Stimulated activated naive CD8-positive, alpha-beta T cell treated with anti-CD3 and anti-CD28 coated beads, Interleukin-15, amount 100 ng/mL, for 72 hours (primary cell): Measurements from ENCODE around the gene IQSEC1.
A peak's percentile ranks its signal among the peaks of the same experiment; 100 is the strongest.

ENCODE experiments used
- ATAC-seq: fragments of 150-1000 bp; cut with Tn5 transposase; 2 replicates; pipeline ENCODE4 v1.10.0; 2021; ENCODE audit warnings: mild to moderate bottlenecking, moderate library complexity
- DNase-seq, 2 donors: peaks; one replicate each; pipeline ENCODE4 v3.0.0; 2021 to 2022
- H3K27ac Mint-ChIP-seq, 2 donors: one replicate each; pipeline ENCODE4 v1.8.0; 2022; ENCODE audit warnings: mild to moderate bottlenecking in 2 of 2, mixed read lengths in 2 of 2, moderate library complexity in 2 of 2
- H3K27me3 Mint-ChIP-seq: one replicate; pipeline ENCODE4 v1.8.0; 2022; ENCODE audit warnings: mixed read lengths
- H3K4me1 Mint-ChIP-seq: one replicate; pipeline ENCODE4 v1.8.0; 2022; ENCODE audit warnings: mild to moderate bottlenecking, mixed read lengths
- H3K4me3 Mint-ChIP-seq, 2 donors: one replicate each; pipeline ENCODE4 v1.8.0; 2022; ENCODE audit warnings: mild to moderate bottlenecking in 2 of 2, mixed read lengths in 2 of 2, moderate library complexity in 1 of 2
- H3K9me3 Mint-ChIP-seq, 2 donors: one replicate each; pipeline ENCODE4 v1.8.0; 2022; ENCODE audit warnings: mixed read lengths in 2 of 2

The IQSEC1 gene

DNA sequence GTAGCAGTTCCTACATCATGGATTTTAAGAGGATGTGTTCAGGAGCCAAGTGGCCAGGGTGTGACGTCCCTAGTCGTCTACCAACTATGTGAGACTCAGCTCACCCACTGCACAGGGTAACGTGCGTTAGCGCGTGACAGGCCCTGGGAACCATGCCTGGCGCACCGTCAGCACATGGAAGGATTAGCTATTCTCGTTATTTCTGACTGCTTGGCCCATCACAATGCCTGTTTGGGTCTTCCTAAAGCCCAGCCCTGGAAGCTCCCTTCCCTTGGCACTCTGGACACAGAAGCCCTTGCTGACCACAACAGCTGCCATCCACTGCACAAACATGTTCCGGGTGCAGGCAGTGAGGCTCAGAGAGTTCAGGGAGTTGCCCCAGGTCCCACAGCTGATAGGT, 140.9 kb downstream of the IQSEC1 start:
- H3K27me3 Mint-ChIP-seq: no peaks in the 10 kb centered on the region
- H3K4me3 Mint-ChIP-seq: no peak overlapping the region
- H3K4me1 Mint-ChIP-seq: peaks cover 21% of the 10 kb centered on the region
- ATAC-seq: no peak
- peak overlapping the region in 1 of 2 donors; percentile 19 for H3K27ac Mint-ChIP-seq
- H3K9me3 Mint-ChIP-seq: no peaks in the 10 kb centered on the region
- no peak for DNase-seq

DNA sequence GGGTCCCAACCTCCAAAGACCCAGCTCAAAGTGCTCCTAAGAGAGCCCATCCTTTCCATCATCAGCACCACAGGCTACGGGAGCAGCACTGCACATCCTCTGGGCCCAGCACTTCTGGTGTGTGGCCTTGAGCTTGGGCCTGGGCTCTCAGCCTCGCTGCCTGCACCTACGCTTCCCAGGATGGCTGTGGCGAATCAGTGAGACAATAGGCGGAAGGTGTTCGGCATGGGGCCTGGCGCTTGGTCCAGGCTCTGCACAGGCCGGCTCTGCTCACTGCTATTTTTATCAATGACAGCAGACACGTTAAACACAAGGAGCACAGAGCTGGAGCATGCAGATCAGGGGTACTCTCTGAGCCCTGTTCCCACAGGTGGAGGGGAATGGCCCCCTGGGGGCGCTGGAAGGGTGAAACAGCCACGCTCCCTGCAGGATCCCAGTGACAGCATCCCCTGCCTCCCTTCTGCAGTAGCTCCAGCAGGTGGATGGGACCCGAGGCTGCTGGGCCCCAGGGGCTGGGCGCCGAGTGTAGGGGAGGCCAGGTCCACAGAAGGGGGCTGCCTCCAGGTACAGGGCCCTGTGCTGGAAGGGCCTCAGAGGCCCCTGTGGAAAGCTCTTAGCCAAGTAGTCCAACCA, 141.8 kb downstream of the IQSEC1 start:
- H3K27ac Mint-ChIP-seq: no peak overlapping the region
- H3K9me3 Mint-ChIP-seq: no peaks in the 10 kb centered on the region
- DNase-seq (no peak), ATAC-seq (no peak)
- peaks cover 21% of the 10 kb centered on the region for H3K4me1 Mint-ChIP-seq
- H3K27me3 Mint-ChIP-seq: no peaks in the 10 kb centered on the region
- no peak overlapping the region for H3K4me3 Mint-ChIP-seq

DNA sequence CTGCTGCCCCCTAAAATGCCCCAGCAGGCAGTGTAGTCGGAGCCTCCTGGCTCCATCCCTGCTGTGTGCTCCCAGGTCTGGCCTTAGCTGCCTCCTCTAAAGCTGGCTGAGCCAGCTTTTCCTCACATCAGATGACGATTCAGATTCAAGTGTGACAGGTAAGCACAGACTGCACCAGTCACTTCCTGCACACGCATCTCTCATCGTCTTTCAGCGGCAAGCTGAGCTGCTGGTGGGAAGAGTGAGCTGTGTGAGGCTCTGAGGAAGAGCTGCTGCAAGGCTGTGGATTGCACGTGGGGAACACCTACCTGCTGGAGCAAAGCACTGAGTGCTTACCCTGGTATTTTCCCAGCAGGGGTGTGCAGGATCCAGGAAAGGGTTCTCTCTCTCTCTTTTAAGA, 143.4 kb downstream of the IQSEC1 start:
- no peak overlapping the region for H3K4me3 Mint-ChIP-seq
- DNase-seq: no peak
- H3K27ac Mint-ChIP-seq: no peak overlapping the region
- ATAC-seq: no peak
- H3K4me1 Mint-ChIP-seq: peaks cover 18% of the 10 kb centered on the region
- H3K27me3 Mint-ChIP-seq: no peaks in the 10 kb centered on the region
- no peaks in the 10 kb centered on the region for H3K9me3 Mint-ChIP-seq

DNA sequence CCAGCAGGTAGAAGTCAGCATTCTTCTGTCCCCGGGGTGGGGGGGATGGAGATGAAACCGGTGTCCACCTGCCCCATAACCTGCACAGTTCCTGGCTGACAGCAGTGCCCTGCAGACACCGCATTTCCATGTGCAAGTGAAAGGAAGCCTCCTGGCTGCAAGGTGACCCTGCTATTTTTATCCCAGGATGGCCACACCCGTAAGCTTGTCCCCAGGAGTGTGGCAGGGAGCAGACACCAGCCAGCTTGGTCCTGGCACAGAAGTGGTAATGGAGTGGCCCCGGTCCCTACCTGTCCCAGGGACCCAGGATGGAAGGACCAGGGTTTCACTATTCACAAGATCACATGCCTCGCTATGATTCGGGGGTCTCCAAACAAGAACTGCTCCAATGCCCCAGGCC, 146.6 kb downstream of the IQSEC1 start:
- ATAC-seq (no peak), DNase-seq (no peak)
- Mint-ChIP-seq H3K9me3 (no peaks in the 10 kb centered on the region), H3K27ac (no peak overlapping the region), H3K4me1 (peaks cover 9% of the 10 kb centered on the region), H3K27me3 (no peaks in the 10 kb centered on the region), H3K4me3 (no peak overlapping the region)

DNA sequence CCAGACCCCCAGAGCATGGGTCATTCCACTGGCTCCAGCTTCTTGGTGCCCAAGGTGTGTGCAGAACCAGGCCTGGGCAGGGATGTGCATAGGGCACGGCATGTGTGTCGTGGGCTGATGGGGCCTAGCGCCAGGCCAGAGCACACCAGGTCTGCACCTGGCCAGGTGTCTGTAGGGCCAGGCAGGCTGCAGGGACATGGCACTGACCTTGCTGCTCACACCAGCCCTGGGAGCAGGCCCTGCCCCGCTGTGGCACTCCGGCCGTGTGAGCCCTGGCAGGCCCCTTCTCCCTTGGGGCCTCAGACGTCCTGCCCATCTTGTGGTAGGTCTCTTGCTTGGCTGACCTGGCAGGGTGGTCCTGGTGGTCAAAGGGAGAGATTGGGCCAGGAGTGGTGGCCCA, 147.6 kb downstream of the IQSEC1 start:
- H3K27me3 Mint-ChIP-seq: no peaks in the 10 kb centered on the region
- ATAC-seq: no peak
- H3K4me3 Mint-ChIP-seq: no peak overlapping the region
- H3K9me3 Mint-ChIP-seq: no peaks in the 10 kb centered on the region
- peaks cover 6% of the 10 kb centered on the region for H3K4me1 Mint-ChIP-seq
- no peak for DNase-seq
- H3K27ac Mint-ChIP-seq: no peak overlapping the region

DNA sequence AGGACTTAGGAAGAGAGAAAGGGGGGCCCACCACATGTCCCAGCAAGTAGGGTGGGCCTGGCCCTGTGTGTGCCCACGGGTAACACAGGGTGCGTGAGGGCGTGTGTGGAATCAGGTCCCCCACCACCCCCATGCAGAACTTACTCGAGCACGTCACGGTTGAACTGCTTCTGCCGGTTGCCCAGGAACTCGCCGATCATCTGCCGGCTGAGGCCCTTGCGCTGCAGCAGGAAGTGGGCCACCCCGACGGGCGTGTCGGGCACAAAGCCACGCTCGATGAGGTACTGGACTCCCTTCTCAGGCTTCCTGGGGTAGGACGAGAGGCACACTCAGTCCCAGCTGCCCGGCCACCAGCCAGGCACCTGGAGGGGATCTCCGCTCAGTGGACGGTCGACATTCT, 148.8 kb downstream of the IQSEC1 start:
- no peak for ATAC-seq
- no peaks in the 10 kb centered on the region for H3K27me3 Mint-ChIP-seq
- H3K27ac Mint-ChIP-seq: no peak overlapping the region
- no peak overlapping the region for H3K4me3 Mint-ChIP-seq
- H3K4me1 Mint-ChIP-seq: no peaks in the 10 kb centered on the region
- H3K9me3 Mint-ChIP-seq: no peaks in the 10 kb centered on the region
- DNase-seq: no peak

DNA sequence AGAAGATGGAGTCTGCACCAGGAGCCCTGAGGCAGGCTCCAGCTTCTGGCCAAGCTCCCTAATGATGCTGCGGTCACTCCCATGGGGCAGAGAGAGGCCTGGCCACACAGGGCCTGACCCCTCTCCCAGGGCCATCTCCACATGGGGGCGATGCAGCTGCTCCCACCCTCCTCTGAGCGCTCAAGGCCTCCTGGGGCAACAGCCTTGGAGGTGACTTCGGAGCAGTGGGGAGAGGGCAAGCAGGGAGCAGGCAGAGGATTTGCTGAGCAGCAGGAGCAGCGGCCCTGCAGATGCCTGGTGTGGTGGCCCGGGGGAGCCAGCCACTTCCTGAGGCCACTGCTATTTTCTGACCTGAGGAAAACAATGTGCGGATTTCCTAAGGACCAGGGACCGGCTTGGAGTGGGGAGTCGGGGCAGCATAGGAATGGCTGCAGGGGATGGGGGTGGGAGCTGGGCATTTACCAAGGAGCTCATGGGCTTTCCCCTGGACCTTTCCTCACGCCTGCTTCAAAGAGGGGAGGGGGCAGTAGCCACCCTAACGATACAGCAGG, 150.3 kb downstream of the IQSEC1 start:
- ATAC-seq (no peak), DNase-seq (no peak)
- H3K9me3 Mint-ChIP-seq: no peaks in the 10 kb centered on the region
- peaks cover under 1% of the 10 kb centered on the region for H3K4me1 Mint-ChIP-seq
- no peaks in the 10 kb centered on the region for H3K27me3 Mint-ChIP-seq
- H3K27ac Mint-ChIP-seq: no peak overlapping the region
- H3K4me3 Mint-ChIP-seq: no peak overlapping the region

DNA sequence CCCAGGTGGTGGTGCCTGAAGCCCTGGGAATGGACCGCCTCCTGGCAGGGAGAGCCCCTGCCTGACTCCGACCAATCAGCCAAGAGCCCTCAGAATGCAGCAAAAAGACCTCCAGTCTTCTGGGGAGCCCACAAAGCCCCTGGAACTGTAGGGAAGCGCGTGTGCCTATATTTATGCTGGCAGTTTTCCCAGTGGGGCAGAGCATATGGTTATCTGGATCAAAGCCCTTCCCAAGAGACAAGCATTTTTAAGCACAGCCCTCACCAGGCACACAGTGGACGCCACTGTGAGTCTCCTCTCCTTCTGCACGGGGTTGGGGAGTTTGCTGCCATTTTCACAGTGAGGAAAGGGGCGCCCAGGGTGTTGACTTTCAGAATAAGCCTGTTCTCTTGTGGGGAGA, 150.9 kb downstream of the IQSEC1 start:
- Mint-ChIP-seq H3K4me3 (no peak overlapping the region), H3K27ac (no peak overlapping the region), H3K9me3 (no peaks in the 10 kb centered on the region), H3K4me1 (peaks cover 7% of the 10 kb centered on the region), H3K27me3 (no peaks in the 10 kb centered on the region)
- DNase-seq: no peak
- no peak for ATAC-seq

DNA sequence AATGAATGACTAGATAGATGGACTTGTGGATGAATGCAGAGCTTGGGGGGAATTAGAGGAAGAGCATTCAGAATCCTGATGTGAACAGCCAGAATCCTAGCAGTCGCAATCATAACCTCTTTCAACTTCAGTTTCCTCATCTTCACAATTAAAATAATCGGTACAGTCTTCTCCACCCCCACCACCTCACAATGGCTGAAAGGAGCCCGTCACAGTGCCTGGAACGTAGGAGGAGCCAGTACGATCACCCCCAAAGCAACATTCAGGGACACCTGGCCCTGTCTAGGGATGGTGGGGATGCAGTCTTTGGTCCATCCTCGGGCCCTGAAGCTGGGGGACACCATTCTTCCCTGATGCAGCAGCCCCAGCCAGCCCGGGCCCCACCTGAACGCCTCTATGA, 151.5 kb downstream of the IQSEC1 start:
- Mint-ChIP-seq H3K27ac (no peak overlapping the region), H3K9me3 (no peaks in the 10 kb centered on the region), H3K27me3 (no peaks in the 10 kb centered on the region), H3K4me1 (peaks cover 13% of the 10 kb centered on the region), H3K4me3 (no peak overlapping the region)
- no peak for DNase-seq
- ATAC-seq: no peak

DNA sequence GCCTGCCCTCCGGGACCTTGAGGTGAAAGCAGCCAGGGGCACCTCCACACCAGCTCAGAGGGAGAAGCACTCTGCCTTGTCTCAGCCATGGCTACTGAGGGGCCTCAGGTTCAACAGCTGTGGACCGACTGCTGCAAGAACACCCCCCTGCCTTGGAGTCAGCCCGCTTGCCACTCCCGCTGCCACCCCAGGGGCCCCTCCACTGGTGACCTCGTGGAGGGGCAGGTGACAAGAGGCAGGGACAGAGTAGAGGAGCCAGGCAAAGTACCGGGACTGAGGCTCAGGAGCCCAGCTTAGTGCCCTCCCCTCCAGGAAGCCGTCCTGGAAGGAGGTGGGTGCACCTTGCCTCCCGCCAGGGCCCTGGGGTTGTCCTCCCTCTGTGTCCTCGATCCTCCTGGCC, 152.3 kb downstream of the IQSEC1 start:
- Mint-ChIP-seq H3K27ac (peak overlapping the region in 1 of 2 donors; percentile 76), H3K4me1 (peaks cover 21% of the 10 kb centered on the region), H3K9me3 (no peaks in the 10 kb centered on the region), H3K4me3 (no peak overlapping the region), H3K27me3 (no peaks in the 10 kb centered on the region)
- ATAC-seq: no peak
- no peak for DNase-seq

DNA sequence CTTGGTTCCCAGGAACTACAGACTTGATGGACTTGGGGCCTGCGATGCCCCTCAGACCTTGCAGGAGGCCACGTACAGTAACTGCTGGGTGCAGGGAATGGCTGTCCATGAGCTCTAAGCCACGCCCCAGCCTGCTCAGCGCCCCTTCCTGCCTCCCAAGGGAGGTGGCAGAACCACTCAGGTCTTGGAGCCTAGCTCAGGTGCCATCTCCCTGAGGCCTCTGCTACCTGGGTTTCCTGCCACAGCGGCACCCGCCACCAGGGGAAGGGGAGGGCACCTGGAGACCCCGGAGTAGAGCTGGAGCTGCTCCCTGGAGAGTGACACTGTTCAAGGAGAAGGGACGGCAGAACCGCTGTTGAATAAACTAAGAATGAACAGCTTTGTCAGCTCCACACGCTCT, 154.0 kb downstream of the IQSEC1 start:
- H3K27ac Mint-ChIP-seq: no peak overlapping the region
- DNase-seq: no peak
- no peak overlapping the region for H3K4me3 Mint-ChIP-seq
- no peaks in the 10 kb centered on the region for H3K9me3 Mint-ChIP-seq
- no peak for ATAC-seq
- H3K27me3 Mint-ChIP-seq: no peaks in the 10 kb centered on the region
- H3K4me1 Mint-ChIP-seq: peaks cover 27% of the 10 kb centered on the region

DNA sequence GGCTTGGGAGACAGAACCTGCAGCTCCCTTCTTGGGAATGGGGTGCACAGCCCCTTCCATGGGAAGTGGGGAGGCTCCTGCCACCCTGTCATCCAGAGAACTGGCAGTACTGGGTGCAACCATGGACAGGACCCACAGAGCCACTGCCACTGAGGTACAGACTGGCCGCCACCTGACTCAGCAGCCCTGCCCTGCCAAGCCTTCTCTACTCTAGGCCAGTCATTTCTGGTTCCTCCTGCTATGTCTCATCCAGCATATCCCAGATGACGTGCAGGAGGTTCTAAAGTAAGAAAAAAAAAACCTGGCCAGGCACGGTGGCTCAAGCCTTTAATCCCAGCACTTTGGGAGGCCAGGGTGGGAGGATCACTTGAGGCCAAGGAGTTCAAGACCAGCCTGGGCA, 155.0 kb downstream of the IQSEC1 start:
- H3K27me3 Mint-ChIP-seq: no peaks in the 10 kb centered on the region
- no peaks in the 10 kb centered on the region for H3K9me3 Mint-ChIP-seq
- H3K27ac Mint-ChIP-seq: no peak overlapping the region
- DNase-seq (no peak), ATAC-seq (no peak)
- no peak overlapping the region for H3K4me3 Mint-ChIP-seq
- peaks cover 27% of the 10 kb centered on the region for H3K4me1 Mint-ChIP-seq

DNA sequence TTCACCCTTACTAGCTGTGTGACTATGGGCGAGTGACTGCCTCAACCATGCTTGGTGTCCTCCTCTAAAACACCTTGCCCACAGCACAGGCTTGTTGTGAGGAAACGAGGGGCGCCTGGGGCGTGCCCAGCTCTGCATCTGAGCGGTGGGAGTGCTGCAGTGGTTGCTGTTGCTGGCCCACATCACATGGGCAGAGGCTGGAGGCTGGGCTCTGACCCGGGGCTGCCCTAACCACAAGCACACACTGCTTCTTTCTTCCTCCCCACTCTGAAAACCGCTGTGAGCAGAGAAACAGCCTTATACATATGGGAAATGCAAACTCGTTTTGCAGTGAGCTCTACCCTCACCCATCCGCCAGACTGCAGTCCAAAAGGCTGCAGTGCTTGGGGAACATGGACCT, 157.1 kb downstream of the IQSEC1 start:
- no peaks in the 10 kb centered on the region for H3K27me3 Mint-ChIP-seq
- peaks cover 27% of the 10 kb centered on the region for H3K4me1 Mint-ChIP-seq
- H3K27ac Mint-ChIP-seq: peak overlapping the region in 1 of 2 donors; percentile 78
- no peaks in the 10 kb centered on the region for H3K9me3 Mint-ChIP-seq
- DNase-seq (peak; percentile 44 to 74), ATAC-seq (peak; percentile 95)
- H3K4me3 Mint-ChIP-seq: peak overlapping the region; percentile 10 to 22

DNA sequence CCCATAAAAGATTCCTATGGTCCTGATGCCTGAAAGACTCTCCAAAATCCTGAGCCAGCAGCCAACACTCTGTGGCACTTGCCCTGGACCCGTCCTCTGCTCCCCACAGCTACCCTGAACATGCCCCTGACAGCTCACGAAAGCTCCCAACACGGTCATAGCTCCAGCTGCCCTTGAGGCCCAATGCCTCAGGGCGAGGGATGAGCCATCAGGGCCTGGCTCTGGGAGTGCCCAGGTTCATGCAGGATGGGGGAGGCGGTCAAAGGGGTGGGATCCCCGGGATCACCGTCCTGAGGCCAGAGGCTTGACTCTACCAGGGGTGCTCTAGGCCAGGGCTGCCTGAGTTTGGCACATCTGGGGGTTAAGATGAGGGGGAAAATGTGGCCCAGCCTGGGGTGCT, 159.1 kb downstream of the IQSEC1 start:
- H3K27ac Mint-ChIP-seq: peak overlapping the region in 1 of 2 donors; percentile 83
- DNase-seq (no peak), ATAC-seq (no peak)
- H3K27me3 Mint-ChIP-seq: no peaks in the 10 kb centered on the region
- H3K4me3 Mint-ChIP-seq: no peak overlapping the region
- H3K9me3 Mint-ChIP-seq: no peaks in the 10 kb centered on the region
- peaks cover 27% of the 10 kb centered on the region for H3K4me1 Mint-ChIP-seq

DNA sequence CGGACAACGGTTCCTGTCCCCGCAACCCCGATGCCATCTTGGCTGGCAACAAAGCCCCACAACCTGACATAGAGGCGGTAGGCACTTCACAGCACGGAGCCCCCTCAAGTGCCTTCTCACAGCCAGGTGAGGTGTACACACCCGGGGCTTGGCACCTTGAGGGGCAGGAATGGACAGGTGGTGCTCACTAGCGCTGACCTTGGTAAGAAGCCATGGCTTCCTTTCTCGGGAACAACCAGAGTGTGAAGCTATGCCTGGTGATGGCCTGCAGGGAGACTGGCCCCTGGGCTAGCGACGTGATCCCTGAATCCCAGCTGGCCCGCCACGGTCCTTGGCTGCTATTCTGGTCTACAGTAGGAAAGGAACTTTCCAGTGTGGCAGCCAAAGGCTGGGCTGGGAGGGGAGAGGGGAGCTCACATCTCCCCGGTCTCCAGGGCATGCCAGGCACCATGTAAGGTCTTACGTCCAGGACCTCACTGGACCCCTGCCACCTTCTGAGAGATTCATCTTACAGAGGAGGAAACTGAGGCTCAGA, 161.3 kb downstream of the IQSEC1 start:
- H3K27ac Mint-ChIP-seq: peak overlapping the region in 1 of 2 donors; percentile 52
- H3K4me1 Mint-ChIP-seq: peaks cover 16% of the 10 kb centered on the region
- ATAC-seq: no peak
- H3K9me3 Mint-ChIP-seq: no peaks in the 10 kb centered on the region
- no peaks in the 10 kb centered on the region for H3K27me3 Mint-ChIP-seq
- no peak overlapping the region for H3K4me3 Mint-ChIP-seq
- DNase-seq: no peak

DNA sequence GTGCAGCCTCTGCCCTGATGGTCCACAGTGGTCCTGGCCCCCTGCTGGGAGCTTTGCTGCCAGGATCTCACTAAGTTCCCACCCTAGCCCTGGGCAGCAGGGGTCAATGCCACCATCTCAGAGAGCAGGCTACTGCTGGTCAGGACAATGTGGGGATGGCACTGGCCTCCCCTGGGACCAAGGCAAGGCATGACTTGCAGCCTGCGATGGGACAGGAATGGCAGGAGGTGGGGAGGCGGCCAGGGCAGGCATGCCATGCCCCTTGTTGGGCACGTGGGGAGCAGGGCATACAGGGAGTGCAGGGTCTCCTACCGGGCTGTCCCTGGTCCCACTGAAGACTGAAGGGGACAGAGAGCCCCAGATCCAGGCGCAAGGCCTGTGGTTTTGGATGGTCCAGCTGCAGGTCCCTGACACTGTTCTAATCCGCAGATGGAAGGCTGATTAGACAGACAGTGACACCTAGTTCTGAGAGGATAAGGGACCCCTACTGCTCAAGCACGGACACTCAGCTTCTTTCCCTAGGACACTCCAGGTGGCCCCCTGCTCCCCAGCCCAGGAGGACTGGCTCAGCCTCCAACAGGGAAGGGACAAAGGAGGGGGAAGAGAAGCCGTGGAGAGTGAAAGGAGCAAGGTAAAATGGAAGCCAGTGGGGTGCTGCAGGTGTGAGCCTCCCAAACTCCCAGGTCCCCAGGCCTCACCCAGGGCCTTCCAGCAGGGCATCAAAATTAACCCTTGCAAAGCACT, 162.7 kb downstream of the IQSEC1 start:
- no peak overlapping the region for H3K4me3 Mint-ChIP-seq

More for the DNA sequence above, 162.7 kb downstream of the IQSEC1 start:
- Mint-ChIP-seq H3K9me3 (no peaks in the 10 kb centered on the region), H3K27ac (peak overlapping the region in 1 of 2 donors; percentile 27), H3K27me3 (no peaks in the 10 kb centered on the region), H3K4me1 (peaks cover 2% of the 10 kb centered on the region)
- ATAC-seq: no peak
- DNase-seq: no peak
